OCI-LY1 (cell line): ENCODE data around the gene MAST3.

Experiments
- H2AFZ ChIP-seq: fragments of 200-600 bp; sonication (generic), shearing (Covaris generic); 2 replicates; pipeline ENCODE4 v1.6.0; 2014; ENCODE audit warnings: antibody characterized with exemption, mild to moderate bottlenecking, low read length
- H3F3A ChIP-seq: fragments of 200-600 bp; sonication (generic), shearing (Covaris generic); 2 replicates; pipeline ENCODE4 v1.6.0; 2014; ENCODE audit warnings: mild to moderate bottlenecking, antibody characterized with exemption, low read length, moderate library complexity; ENCODE audit not compliant: insufficient read depth
- H3K27ac ChIP-seq: fragments of 200-600 bp; sonication (generic); 2 replicates; pipeline ENCODE4 v1.5.1; 2014; ENCODE audit warnings: low read length, mixed run types, mild to moderate bottlenecking, low read depth; ENCODE audit not compliant: poor library complexity, severe bottlenecking
- H3K27me3 ChIP-seq: fragments of 200-600 bp; sonication (generic); 2 replicates; pipeline ENCODE4 v1.6.0; 2014; ENCODE audit warnings: antibody characterized with exemption, mild to moderate bottlenecking, low read length, moderate library complexity; ENCODE audit not compliant: insufficient read depth
- H3K36me3 ChIP-seq: fragments of 200-600 bp; sonication (generic); 2 replicates; pipeline ENCODE4 v1.6.1; 2014; ENCODE audit warnings: mild to moderate bottlenecking, antibody characterized with exemption, low read length, moderate library complexity, mixed read lengths; ENCODE audit not compliant: insufficient read depth
- H3K4me1 ChIP-seq: fragments of 200-600 bp; sonication (generic); 2 replicates; pipeline ENCODE4 v1.5.1; 2014; ENCODE audit warnings: mild to moderate bottlenecking, low read length, moderate library complexity; ENCODE audit not compliant: insufficient read depth, severe bottlenecking
- H3K4me2 ChIP-seq: fragments of 200-600 bp; sonication (generic), shearing (Covaris generic); 2 replicates; pipeline ENCODE4 v1.6.1; 2014; ENCODE audit warnings: low read length
- H3K4me3 ChIP-seq: fragments of 200-600 bp; sonication (generic); 2 replicates; pipeline ENCODE4 v1.5.1; 2014; ENCODE audit warnings: low read length, low read depth, mild to moderate bottlenecking, mixed read lengths; ENCODE audit not compliant: poor library complexity, severe bottlenecking
- H3K79me2 ChIP-seq: fragments of 200-600 bp; shearing (Covaris generic); 2 replicates; pipeline ENCODE4 v1.6.1; 2016; ENCODE audit warnings: mixed run types, low read length, mixed read lengths; ENCODE audit not compliant: insufficient read depth
- H3K9ac ChIP-seq: fragments of 200-600 bp; sonication (generic), shearing (Covaris generic); 2 replicates; pipeline ENCODE4 v1.6.1; 2014; ENCODE audit warnings: mild to moderate bottlenecking, low read length, mixed read lengths
- H3K9me2 ChIP-seq: fragments of 200-600 bp; sonication (generic), shearing (Covaris generic); 2 replicates; pipeline ENCODE4 v1.6.1; 2014; ENCODE audit warnings: low read depth, mild to moderate bottlenecking, low read length, mixed read lengths
- H3K9me3 ChIP-seq: fragments of 200-600 bp; shearing (Covaris generic); 2 replicates; pipeline ENCODE4 v1.6.1; 2014; ENCODE audit warnings: low read length, mixed read lengths
- H4K20me1 ChIP-seq: fragments of 200-600 bp; sonication (generic), shearing (Covaris generic); 2 replicates; pipeline ENCODE4 v1.6.0; 2016; ENCODE audit warnings: mild to moderate bottlenecking, low read length; ENCODE audit not compliant: insufficient read depth
- EZH2 ChIP-seq: fragments of 200-600 bp; sonication (generic), shearing (Covaris generic); IDR thresholded peaks from 2 replicates; pipeline ENCODE4 v1.8.0; 2017; ENCODE audit warnings: borderline replicate concordance, mixed run types, mild to moderate bottlenecking, antibody characterized with exemption, low read length, moderate library complexity, mixed read lengths
- TF ChIP-seq, protein P1 (sequence below): fragments of 200-600 bp; sonication (generic), shearing (Covaris generic); IDR thresholded peaks from 2 replicates; pipeline ENCODE4 v1.5.1; 2017; ENCODE audit warnings: mild to moderate bottlenecking, antibody characterized with exemption, low read length, moderate library complexity, mixed read lengths

Gene MAST3

GRCh38 chr19:18179957-18180356, 82.4 kb downstream of the MAST3 start:
- no peak overlapping the region for H2AFZ ChIP-seq
- 0 out of 2 replicates have a peak, but pooled peaks cover 3% of the 10 kb centered on the region for H3F3A ChIP-seq
- no peaks in the 10 kb centered on the region for H3K27me3 ChIP-seq
- TF ChIP-seq, protein P1, sequence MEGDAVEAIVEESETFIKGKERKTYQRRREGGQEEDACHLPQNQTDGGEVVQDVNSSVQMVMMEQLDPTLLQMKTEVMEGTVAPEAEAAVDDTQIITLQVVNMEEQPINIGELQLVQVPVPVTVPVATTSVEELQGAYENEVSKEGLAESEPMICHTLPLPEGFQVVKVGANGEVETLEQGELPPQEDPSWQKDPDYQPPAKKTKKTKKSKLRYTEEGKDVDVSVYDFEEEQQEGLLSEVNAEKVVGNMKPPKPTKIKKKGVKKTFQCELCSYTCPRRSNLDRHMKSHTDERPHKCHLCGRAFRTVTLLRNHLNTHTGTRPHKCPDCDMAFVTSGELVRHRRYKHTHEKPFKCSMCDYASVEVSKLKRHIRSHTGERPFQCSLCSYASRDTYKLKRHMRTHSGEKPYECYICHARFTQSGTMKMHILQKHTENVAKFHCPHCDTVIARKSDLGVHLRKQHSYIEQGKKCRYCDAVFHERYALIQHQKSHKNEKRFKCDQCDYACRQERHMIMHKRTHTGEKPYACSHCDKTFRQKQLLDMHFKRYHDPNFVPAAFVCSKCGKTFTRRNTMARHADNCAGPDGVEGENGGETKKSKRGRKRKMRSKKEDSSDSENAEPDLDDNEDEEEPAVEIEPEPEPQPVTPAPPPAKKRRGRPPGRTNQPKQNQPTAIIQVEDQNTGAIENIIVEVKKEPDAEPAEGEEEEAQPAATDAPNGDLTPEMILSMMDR = no peak
- TF ChIP-seq EZH2 = no peak
- 0 out of 2 replicates have a peak, but pooled peaks cover 2% of the 10 kb centered on the region for H3K79me2 ChIP-seq
- no peak overlapping the region for H3K4me3 ChIP-seq
- no peaks in the 10 kb centered on the region for H3K9me2 ChIP-seq
- peaks cover 40% of the 10 kb centered on the region for H3K36me3 ChIP-seq
- H4K20me1 ChIP-seq = no peaks in the 10 kb centered on the region
- H3K4me1 ChIP-seq = peaks cover 12% of the 10 kb centered on the region
- H3K9me3 ChIP-seq = no peaks in the 10 kb centered on the region
- H3K27ac ChIP-seq = no peak overlapping the region
- H3K4me2 ChIP-seq = no peak overlapping the region
- no peak overlapping the region for H3K9ac ChIP-seq

DNA sequence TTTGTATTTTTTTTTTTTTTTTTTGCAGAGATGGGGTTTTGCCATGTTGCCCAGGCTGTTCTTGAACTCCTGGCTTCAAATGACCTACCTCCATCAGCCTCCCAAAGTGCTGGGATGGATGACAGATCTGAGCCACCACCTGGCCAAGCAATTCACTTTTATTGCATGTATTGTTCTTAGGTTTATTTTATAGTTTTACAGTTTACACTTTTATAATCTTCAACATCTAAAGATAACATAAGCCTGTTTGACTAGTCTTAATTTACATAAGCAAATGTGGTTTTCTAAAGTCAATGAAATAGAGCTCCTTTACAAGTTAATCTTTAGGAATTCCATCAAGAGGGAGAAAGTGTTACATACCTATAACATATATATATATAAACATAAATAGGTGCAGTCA, 86.0 kb downstream of the MAST3 start:
- Histone ChIP-seq H3K27me3 (no peaks in the 10 kb centered on the region), H2AFZ (no peak overlapping the region), H3K4me3 (no peak overlapping the region), H3K9me3 (no peaks in the 10 kb centered on the region), H3K4me2 (no peak overlapping the region), H3K27ac (no peak overlapping the region), H3K9me2 (no peaks in the 10 kb centered on the region), H3K36me3 (peaks cover 10% of the 10 kb centered on the region), H3K4me1 (peaks cover 5% of the 10 kb centered on the region), H3K79me2 (no peaks in the 10 kb centered on the region), H3F3A (0 out of 2 replicates have a peak, but pooled peaks cover 3% of the 10 kb centered on the region), H3K9ac (no peak overlapping the region), H4K20me1 (no peaks in the 10 kb centered on the region)
- TF ChIP-seq EZH2 = no peak
- TF ChIP-seq, protein P1 = no peak

DNA sequence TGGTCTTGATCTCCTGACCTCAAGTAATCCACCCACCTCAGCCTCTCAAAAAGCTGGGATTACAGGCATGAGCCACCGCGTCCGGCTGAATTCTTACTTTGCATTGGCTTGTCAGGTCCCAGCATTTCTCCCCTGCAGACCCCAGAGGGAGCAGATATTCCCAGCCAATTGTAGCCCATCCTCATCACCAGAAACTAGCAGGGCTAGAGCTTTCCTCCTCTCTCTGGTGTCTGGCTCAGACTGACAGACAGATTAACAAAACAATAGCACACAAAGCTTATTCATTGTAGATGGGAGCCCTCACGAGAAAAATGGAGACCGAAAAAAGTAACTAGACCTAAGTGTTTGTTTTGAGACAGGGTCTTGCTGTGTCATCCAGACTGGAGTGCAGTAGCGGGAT, 88.0 kb downstream of the MAST3 start:
- Histone ChIP-seq H3K4me2 (no peak overlapping the region), H3K79me2 (no peaks in the 10 kb centered on the region), H3K9ac (no peak overlapping the region), H3K4me1 (peaks cover 5% of the 10 kb centered on the region), H3F3A (peaks cover 4% of the 10 kb centered on the region; the same call in 1 of the 2 replicates), H3K27ac (no peak overlapping the region), H3K36me3 (no peaks in the 10 kb centered on the region), H3K27me3 (no peaks in the 10 kb centered on the region), H3K9me3 (no peaks in the 10 kb centered on the region), H4K20me1 (no peaks in the 10 kb centered on the region), H2AFZ (no peak overlapping the region), H3K9me2 (no peaks in the 10 kb centered on the region), H3K4me3 (no peak overlapping the region)
- TF ChIP-seq, protein P1 = no peak
- TF ChIP-seq EZH2 = no peak
